GM15510 (cell line): Measurements from ENCODE around the gene C15orf39.

Experiments used
- POLR2A ChIP-seq: IDR thresholded peaks from 3 replicates; pipeline ENCODE4 v1.6.1; 2011; ENCODE audit warnings: borderline replicate concordance; ENCODE audit not compliant: insufficient read length; ENCODE audit errors: extremely low read depth

C15orf39 gene

DNA sequence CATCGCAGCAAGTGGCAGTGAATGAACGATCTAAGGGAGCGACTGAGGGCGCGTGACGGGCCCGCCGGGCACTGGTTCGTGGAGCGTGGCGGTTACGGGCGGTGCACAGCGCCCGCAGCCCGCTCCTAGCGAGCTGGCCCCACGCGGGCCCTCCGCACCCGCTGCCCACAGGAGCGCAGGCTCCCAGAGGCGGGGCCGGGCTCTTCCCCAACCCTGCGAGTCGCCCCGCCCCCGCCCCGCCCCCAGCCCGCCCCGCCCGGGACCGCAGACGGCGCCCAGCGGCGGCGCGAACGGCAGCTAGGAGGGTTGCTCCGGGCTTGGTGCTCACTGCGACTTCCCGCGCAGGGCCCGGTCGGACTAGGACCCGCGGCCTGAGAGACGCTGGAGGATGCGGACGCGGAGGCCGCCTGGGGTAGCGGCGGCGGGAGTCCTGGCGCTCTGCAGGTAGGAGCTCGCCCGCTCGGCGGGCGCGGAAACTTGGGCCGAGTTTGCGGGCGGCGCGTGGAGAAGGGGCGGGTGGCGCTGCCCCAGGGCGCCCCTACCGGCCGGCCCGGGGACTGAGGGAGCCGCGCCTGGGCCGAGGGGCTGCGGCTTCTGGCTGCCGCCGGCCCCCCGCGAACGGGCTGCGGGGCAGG, at the start of gene C15orf39:
C15orf39 (plus strand) TSS at position 267 of the 635 bp plus-strand sequence. CDS start 4,167 bp downstream, outside the sequence.
- TF ChIP-seq POLR2A, result peak; percentile 98

DNA sequence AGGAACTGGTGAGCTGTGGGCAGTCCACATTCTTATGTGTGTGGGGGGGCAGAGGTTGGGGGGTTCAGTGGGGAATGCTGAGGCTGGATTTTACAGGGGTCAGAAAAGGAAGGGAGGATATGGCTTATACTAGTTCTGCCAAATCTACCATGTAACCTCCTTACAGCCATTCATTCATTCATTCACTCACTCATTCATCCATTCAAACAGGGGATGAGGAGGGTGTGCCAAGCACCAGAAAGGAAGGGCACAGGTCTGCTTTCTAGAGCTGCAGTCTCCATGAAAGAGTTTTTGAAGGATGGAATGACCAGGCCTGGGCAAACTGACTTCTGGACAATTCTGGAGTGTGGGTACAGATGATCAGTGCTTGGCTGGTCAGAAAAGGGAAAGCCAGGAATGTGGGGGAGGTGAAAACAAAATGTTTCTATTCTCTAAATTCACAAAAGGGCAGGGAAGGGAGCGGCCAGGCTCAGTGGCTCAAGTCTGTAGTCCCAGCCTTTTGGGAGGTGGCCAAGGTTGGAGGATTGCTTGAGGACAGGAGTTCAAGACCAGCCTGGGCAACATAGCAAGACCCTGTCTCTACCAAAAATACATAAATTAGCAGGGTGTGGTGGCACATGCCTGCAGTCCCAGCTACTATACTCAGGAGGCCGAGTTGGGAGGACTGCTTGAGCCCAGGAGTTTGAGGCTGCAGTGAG, 49.2 kb upstream of the C15orf39 start:
- no peak for TF ChIP-seq POLR2A

DNA sequence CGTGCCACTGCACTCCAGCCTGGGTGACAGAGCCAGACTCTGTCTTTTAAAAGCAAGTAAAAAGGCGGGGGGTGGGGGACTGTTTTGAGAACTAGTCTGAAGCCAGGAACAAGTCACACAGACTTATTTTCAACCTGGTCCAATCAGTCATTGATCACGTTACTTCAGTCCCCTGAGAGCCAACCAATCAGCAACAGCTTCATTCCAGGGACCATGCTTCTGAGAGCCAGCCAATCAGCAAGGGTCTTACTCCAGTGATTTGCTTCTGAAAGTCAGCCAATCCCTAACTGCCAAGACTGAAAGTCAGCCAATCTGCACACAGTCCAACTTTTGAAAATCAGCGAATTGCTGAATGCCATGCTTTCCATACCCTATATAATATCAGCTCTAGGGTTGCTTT, 48.6 kb upstream of the C15orf39 start:
- TF ChIP-seq POLR2A, result no peak

DNA sequence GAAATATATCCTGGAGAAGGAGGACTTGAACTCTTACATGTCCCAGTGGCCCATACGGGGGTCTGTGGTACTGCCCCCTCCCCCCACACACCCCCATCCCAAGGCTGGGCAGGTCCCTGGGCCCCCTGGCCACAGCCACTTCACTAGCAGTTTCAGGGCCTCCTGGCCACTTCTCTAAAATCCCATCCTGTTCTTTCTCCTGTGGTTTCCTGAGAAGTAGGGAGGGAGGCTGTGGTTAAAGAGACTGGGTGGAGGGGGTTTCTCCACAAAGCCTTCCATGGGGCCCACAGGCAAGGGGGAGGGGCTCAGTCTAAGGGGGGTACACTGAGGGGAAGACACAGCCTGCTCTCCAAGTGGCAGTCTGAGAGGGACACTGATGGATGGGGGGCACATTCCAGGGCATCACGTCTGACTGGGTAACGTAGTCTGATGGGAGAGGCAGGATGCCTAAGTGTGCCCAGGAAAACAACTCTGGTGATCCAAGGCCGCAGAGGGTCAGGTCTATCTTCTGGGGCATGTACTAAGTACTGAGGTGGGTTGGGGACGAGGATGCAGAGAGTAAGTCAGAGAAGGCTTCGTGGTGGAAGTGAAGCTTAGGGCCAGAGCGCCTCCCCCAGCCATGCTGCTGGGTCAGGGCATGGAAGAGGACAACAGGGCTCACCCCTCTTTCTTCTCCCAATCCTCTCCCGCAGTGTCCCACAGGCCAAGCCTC, 48.0 kb upstream of the C15orf39 start:
- TF ChIP-seq POLR2A, result no peak

DNA sequence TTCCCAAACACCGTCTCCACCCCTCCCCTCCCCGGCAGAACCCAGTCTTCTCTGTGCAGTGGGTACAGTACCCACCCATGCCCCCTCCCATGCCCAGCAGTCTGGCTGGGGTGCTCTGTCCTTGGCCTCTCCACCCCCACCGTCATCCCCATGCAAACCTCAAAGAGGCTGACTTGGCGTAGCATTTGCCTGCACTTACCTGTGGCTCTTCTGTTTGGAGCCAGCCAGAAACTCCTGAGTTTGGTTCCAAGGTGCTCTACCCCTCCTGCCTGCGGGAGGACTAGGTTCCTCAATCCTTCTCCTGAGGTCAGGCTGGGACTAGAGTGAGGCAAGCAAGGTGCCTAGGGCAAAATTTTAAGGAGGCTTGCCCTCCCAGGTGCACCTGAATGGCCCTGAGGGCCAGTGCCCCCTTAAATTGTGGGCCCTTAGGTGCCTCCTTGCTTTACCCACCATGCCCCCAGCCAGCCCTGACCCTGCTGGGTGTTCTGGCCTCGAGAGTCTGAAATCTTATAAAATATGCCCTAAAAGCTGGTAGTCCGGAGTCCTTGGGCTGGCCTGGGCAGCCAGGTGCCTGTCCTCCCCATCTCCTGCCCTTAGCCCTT, 47.1 kb upstream of the C15orf39 start:
- no peak for TF ChIP-seq POLR2A

DNA sequence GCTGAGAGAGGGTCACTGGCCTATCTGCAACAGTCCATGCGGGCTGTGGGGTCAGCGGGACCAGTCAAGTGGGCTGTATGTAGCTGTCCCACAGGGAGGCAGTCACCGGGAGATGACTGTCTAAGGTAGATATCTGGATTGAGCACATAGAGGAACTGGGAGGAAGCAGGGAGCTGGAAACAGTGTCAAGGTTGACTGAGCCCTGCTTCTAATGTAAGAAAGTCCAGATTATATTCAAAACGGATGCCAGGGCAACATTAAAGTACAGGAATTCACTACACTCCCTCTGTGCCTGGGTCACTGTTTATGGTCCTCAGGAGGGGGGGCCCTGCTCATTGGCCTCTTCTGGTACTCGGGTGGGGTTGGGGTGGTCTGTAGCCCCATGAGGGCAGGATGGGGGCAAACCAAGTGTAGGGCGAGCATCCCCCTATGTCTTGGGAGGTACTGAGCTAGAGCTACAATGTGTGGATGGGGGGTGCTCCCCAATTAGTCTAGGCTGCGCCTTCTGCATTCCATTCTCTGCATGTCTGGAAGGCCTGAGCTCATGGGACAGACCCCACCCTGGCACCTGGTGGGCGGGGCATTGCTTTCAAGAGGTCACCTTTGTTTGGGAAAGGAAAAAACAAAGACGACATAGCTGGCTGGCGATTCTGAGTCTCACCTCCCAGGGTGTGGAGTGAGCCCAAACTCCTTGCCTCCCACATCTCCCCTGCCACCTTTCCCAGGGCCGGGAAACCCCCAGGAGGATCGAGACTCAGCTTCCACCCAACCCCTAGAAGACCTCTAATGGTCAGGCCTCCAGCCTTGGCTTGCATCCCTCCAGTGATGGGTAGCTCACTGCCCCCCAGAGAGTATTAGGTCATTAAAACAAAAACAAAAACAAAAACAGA, 45.1 kb upstream of the C15orf39 start:
- TF ChIP-seq POLR2A, result no peak

DNA sequence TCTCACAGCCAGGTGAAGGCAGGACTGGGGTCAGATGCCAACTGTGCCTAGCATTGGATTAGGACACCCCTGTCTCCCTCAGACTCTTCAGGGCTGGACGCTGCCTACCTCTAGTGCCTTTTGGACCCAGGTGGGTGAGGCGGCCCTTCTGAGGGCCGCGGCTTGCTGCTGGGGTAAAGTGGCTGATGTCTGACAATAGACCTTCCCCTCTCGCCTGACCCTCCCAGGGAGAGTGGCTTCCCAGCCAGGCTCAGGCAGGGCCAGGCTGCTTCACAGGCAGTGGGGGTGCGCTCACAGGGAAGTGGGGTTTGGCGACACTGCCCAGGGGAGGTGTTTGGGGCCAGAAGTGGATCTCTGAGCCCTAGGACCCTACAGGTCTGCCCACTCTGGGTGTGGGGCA, 43.3 kb upstream of the C15orf39 start:
- no peak for TF ChIP-seq POLR2A

DNA sequence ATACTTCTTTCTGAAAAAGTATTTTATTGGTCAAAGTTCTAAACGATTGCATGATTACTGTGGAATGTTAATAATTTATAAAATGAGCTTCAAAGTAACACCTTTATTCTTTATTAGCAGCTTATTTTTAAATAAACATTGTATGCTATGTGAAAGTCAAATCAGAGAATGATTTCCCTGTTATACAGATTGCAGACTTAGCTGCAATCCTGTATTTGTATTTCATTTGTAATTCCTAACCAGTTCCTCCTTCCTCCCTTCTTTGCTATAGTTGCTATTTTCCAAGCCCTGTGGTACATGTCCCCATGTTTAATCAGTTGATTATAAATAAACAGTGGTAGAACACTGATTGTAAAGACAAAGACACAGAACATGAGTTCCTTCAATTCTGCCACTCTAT, 42.4 kb upstream of the C15orf39 start:
- no peak for TF ChIP-seq POLR2A

DNA sequence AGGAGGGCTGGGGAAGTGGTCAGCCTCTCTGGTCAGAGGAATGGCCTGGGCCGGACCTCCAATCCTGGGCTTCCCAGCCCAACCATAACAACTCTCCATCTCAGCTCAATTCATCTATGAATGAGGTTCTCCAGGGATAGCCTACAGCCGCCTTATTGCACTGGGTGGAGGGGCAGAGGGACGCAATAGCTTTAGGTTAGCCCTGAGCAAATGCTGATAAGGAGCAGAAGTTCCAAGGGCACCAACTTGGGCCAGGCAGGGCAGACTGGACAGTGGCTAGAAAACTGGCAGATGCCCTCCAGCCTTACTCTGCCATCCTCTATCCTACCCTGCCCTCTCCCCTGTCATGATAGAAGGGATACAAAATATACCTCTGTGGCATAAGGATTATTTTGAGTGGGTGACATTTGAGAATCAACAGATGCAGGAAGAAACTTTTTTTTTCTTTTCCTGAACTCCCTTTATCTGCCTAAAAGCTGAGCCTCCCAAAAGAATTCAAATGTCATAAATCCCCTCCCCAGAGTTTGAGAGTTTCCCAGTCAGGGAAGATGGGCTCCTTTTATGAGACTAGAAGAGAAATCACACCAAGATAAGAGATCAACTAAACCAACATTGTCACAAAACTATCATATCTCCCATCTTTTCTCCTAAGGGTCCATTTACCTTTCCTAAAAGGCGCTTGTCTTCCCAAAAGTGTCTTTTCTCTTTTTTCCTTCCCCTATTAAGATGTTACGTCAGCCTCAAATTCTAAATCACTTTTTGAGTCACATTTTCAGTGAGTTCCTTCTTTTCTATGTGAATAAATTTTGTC, 40.4 kb upstream of the C15orf39 start:
- no peak for TF ChIP-seq POLR2A

DNA sequence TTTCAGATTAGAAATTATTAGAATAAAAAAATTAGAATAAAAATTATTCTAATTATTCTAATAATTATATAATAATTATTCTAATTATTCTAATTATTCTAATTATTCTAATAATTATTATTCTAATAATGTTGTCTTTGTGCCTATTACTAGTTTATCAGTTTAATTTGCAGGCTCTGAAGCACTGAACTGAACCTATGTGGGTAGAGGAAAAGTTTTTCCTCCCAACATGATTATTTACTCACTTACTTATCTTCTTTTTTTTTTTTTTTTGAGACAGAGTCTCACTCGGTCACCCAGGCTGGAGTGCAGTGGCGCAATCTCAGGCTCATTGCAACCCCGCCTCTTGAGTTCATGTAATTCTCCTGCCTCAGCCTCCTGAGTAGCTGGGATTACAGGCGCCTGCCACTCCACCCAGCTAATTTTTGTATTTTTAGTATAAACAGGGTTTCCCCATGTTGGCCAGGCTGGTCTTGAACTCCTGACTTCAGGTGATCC, 39.7 kb upstream of the C15orf39 start:
- no peak for TF ChIP-seq POLR2A

DNA sequence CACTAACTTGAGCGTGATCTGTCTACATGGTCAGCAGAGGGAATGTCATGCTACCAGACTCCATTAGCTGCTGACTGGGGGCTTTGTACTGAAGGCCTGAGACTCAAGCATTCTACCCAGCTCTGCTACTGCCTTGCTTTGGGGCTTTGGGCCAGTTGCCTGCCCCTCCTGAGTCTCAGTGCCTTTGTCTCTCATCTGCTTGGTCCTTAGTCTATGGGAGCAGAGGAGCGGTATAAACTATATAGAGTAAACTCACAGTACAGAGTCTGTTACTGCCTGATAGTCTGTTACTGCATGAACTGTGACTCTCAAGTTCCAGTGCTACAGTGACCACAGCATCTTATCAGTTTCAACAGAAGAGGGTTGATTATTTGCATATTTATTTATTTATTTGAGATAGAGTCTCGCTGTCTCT, 38.5 kb upstream of the C15orf39 start:
- TF ChIP-seq POLR2A, result no peak

DNA sequence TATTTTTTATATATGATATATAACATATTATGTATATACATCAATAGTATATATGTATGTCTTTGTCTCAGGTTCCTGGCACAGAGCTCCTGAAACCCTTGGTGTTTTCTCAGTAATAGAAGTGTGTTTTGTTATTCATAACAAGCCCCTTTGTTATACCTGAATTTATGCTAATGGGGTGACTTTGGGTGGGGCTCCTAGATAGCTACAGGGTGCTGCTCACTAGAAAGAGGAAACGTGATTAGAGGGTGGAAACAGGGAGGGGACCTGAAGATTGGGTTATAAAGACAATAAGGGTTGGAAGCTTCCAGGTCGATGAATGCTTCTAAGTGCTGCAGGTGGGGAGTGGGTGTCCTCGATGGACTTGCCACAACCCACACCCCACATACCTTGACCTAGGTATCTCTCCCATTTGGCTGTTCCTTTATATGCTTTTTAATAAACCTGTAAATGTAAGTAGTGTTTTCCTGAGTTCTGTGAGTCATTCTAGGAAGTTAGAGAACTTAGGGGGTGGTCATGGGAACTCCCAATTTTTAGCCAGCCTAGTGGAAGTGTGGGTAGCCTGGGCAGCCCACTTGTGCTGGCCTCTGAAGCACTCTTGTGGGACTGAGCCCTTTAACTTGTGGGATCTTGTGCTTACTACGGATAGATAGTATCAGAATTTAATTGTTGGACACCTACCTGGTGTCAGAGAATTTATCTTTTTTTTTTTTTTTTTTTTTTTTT, 36.9 kb upstream of the C15orf39 start:
- TF ChIP-seq POLR2A, result no peak
